Heart right ventricle (tissue), 16 donors: Measurements from ENCODE around the gene FOXL2. TPM values are rescaled to one million over a fixed set of nuclear protein-coding genes. Genes with fewer than 3 reads are reported as not detected.

Source experiments
- ATAC-seq, 8 donors: fragments of 200-7000 bp; cut with Tn5 transposase; one replicate each; pipeline ENCODE4 v1.9.1; 2020; ENCODE audit warnings: mild to moderate bottlenecking in 8 of 8, moderate library complexity in 8 of 8, moderate number of reproducible peaks in 1 of 8
- DNase-seq, 2 donors: peaks; one replicate each; pipeline ENCODE4 v3.0.0-alpha.2; 2020
- H3K27ac ChIP-seq, 10 donors: fragments of 200-600 bp; sonication (generic) in 2 of 10; one replicate each; pipeline versions ENCODE4 v1.5.0 to v1.8.0; 2020 to 2022; ENCODE audit warnings: mild to moderate bottlenecking in 3 of 10
- H3K27me3 ChIP-seq, 7 donors: fragments of 200-600 bp; one replicate each; pipeline ENCODE4 v1.8.0; 2021 to 2022; ENCODE audit warnings: mild to moderate bottlenecking in 2 of 7
- H3K36me3 ChIP-seq, 9 donors: fragments of 200-600 bp; sonication (generic) in 1 of 9; one replicate each; pipeline versions ENCODE4 v1.5.0 to v1.8.0; 2020 to 2022; ENCODE audit warnings: mild to moderate bottlenecking in 2 of 9
- H3K4me1 ChIP-seq, 9 donors: fragments of 200-600 bp; sonication (generic) in 1 of 9; one replicate each; pipeline versions ENCODE4 v1.5.0 to v1.8.0; 2020 to 2022; ENCODE audit warnings: mild to moderate bottlenecking in 4 of 9
- H3K4me3 ChIP-seq, 10 donors: fragments of 200-600 bp; sonication (generic) in 2 of 10; one replicate each; pipeline versions ENCODE4 v1.5.0 to v1.8.0; 2020 to 2022; ENCODE audit warnings: mild to moderate bottlenecking in 7 of 10, moderate library complexity in 2 of 10
- H3K9me3 ChIP-seq, 11 donors: fragments of 200-600 bp in 10 of 11; sonication (generic) in 2 of 11; one replicate each; pipeline versions ENCODE4 v1.5.0 to v1.8.0; 2013 to 2022; ENCODE audit warnings: mild to moderate bottlenecking in 2 of 11, control low read depth in 1 of 11, moderate library complexity in 1 of 11
- WGBS, 2 donors: extraction: QIAGEN DNeasy Blood & Tissue Kit; methylation state at CpG; one replicate each; pipeline ENCODE4 v1.1.7; 2013; ENCODE audit warnings: inconsistent platforms in 1 of 2; 5-methylcytosine and 5-hydroxymethylcytosine counted together
- intact Hi-C, 10 donors: fragments of 100-400 bp; cut with DNase I; formaldehyde crosslinking; loops; one replicate each; pipeline versions ENCODE4 v1.11.1 to v1.14.2; 2022
- polyA plus RNA-seq, 2 donors: library from polyadenylated mRNA; stranded (reverse); fragments of 200-250 nt; gene quantifications; one replicate each; pipeline ENCODE4 v1.2.3, GENCODE V29; 2013
- total RNA-seq, 10 donors: library from RNA; stranded (reverse); fragmentation: NEBNext Ultra II Directional in 3 of 10; extraction: Animal tissue kit (Norgen Biotek cat#: 25700) in 3 of 10; gene quantifications; one replicate each; pipeline versions ENCODE4 v1.2.1 to v1.2.4, GENCODE V29; 2021 to 2023
- TF ChIP-seq, protein P1 (sequence below), 9 donors: fragments of 200-600 bp; sonication (generic) in 2 of 9; IDR thresholded peaks; one replicate each; pipeline versions ENCODE4 v1.5.0 to v1.8.0; 2021 to 2022; ENCODE audit warnings: antibody characterized with exemption in 9 of 9, mild to moderate bottlenecking in 5 of 9, moderate library complexity in 1 of 9
- donor health status: Arrhythmogenic right ventricular cardiomyopathy.
- donor health status: ischemic (EF 13 %, LVEDD 7.1; RV severe dilation, severe dysfunction).
- donor health status: healthy with polysubstance abuse.
- donor health status: DM: no; HTN: yes; CAD: no.
- donor health status: DM: no; HTN: no; CAD: no.
- donor health status: ischemic (EF 25% LVEDD 6.9; RV normal size, moderate dysfunction).
- donor health status: ischemic (EF 25% LVEDD 5.7; RV mildly dilated, moderate dysfunction).
- donor health status: healthy.
- donor health status: DM: yes; HTN: yes; CAD: no.
- donor health status: Ischemic cardiomyopathy.
- donor health status: ischemic (EF 35%, LVEDD 5.7; RV mildly dilated, moderate dysfunction).
- donor health status: nonischemic (EF 11% LVEDD 7.7; RV severe dilation, severe dysfunction).
- donor health status: DM: yes; HTN: yes; CAD: no.
- donor health status: PGD.
- donor health status: ischemic (EF 29% LVEDD 5.4; RV normal size, mild dysfunction).
- donor health status: nonischemic (EF 23%, LVEDD 6.1; RV moderate dilation, normal function).

The FOXL2 gene
- total and polyA plus RNA-seq, 12 donors, result 0.12 TPM; not detected in 11

DNA sequence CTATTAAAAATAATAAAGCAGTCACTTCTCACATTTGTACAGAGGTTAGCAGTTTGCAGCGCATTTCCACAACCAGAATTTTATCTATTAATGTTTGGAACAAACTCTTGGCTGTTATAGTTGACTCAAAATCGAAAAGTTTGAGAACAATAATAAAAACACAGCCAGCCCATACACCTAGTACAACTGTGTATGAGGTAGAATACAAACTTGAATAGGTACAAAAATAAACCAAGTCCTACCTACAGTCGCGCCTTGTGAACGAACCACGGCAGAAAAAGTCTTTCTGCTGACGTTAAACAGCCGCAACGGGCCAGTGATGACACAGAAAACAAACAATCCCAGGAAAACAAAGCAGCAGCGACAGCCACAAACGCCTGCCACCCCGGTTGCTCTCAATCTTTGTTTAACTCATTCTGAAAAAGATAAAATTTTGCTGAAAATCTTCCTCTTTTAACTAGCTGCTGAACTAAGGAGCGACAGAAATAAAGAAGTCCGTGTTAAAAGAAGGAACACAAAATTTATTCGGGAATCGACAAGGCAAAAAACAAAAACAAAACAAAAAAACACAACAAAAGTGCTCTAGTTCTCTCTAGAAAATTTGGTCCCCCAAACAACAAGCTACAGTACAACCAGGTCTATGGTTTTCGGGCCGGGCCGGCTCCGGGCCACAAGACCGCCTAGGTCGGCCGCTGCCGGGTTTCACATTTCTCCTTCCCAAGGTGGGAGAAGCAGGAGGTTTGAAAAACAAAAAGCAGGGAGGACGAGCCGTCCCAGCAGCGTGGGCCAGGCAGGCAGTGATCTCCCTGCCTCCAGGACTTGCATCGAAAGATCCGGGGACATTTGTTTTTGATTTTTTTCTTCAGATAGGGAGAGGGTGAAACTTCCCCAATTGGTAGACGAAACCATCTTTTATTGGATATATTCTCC lies 2.9 kb downstream of the FOXL2 start:
- Histone ChIP-seq H3K27me3 (peaks cover 85 to 100% (median 99%) of the 10 kb centered on the region in 7 donors), H3K36me3 (no peaks in the 10 kb centered on the region), H3K9me3 (no peaks in the 10 kb centered on the region), H3K4me3 (peak overlapping the region in 1 of 10 donors; percentile 23), H3K27ac (no peak overlapping the region), H3K4me1 (peaks cover 20 to 49% (median 41%) of the 10 kb centered on the region in 9 donors)
- WGBS, 2 donors, result 10 to 16% methylated on average over 30 of the region's 30 CpGs
- intact Hi-C loops, result loop anchor here in 1 of 10 donors (5.0 kb wide), 1 partner anchor 383 kb away; no protein-coding TSS in a partner anchor
- DNase-seq (no peak), ATAC-seq (no peak)
- TF ChIP-seq, protein P1, sequence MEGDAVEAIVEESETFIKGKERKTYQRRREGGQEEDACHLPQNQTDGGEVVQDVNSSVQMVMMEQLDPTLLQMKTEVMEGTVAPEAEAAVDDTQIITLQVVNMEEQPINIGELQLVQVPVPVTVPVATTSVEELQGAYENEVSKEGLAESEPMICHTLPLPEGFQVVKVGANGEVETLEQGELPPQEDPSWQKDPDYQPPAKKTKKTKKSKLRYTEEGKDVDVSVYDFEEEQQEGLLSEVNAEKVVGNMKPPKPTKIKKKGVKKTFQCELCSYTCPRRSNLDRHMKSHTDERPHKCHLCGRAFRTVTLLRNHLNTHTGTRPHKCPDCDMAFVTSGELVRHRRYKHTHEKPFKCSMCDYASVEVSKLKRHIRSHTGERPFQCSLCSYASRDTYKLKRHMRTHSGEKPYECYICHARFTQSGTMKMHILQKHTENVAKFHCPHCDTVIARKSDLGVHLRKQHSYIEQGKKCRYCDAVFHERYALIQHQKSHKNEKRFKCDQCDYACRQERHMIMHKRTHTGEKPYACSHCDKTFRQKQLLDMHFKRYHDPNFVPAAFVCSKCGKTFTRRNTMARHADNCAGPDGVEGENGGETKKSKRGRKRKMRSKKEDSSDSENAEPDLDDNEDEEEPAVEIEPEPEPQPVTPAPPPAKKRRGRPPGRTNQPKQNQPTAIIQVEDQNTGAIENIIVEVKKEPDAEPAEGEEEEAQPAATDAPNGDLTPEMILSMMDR (IDR thresholded peaks at IDR 0.05), result no peak

DNA sequence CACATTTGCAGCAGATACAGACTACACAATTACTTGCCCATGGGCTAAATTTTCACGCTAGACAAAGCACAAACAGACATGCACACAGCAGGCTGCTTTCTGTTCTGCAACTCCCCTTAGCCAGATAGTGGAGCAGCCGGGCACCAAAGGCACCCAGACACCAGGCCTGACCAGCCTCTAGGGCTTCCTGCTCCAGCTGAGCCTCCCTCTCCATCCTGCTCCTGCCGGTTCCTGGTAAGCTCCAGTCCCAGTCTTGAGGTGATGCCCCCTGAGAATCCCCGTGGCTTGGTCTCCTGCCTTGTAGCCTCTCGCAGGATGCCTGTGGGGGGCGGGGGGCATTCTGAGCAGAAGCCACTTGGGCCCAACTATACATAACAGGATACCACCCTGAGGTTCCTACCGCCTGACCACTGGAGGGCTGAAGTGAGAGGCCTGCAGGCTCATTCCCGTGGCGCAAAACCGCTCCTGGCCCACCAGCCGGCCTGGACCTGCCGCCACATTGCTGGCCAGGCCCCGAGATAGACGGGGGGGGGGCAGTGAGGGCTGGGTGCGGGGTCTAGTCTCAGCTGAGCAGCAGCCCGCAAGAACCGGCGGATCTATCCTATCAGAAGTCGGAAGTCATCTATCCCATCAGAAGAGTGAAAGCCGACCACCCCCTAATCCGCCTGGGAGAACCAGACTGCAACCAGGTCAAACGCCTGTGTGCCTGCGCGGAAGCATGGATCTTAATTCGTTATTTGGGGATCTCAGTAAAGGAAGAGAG lies 3.9 kb downstream of the FOXL2 start:
- DNase-seq, result no peak
- ATAC-seq, result no peak
- Histone ChIP-seq H3K4me3 (no peak overlapping the region), H3K4me1 (peaks cover 23 to 59% (median 50%) of the 10 kb centered on the region in 9 donors), H3K9me3 (no peaks in the 10 kb centered on the region), H3K36me3 (no peaks in the 10 kb centered on the region), H3K27me3 (peaks cover 84 to 100% (median 99%) of the 10 kb centered on the region in 7 donors), H3K27ac (no peak overlapping the region)
- intact Hi-C loops, result loop anchor here in 1 of 10 donors (5.0 kb wide), 1 partner anchor 384 kb away; no protein-coding TSS in a partner anchor
- TF ChIP-seq, protein P1 (IDR thresholded peaks at IDR 0.05), result no peak
- 14 to 22% methylated on average over 25 of the region's 25 CpGs for WGBS, 2 donors

DNA sequence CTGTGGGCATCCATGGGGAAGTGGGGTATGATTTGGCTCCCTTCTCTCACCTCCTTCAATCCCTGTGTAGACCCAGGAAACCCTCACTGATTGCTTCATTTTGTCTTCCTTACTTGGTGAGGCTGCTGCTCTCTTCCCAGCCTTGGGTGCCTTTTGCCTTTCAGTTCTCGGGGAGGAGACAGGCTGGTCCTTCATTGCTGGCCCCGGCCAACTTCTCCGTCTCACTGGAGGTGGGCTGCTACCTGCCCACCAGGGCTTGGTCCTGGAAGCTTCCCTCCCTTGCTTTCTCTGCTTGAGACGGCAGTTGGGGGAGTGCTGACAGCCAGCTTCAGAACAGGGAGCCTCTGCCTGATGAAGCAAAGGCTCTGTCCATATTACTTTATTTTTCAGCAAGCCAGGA lies 4.7 kb downstream of the FOXL2 start:
- Histone ChIP-seq H3K9me3 (no peaks in the 10 kb centered on the region), H3K4me3 (no peak overlapping the region), H3K36me3 (no peaks in the 10 kb centered on the region), H3K4me1 (peaks cover 23 to 63% (median 56%) of the 10 kb centered on the region in 9 donors), H3K27ac (no peak overlapping the region), H3K27me3 (peaks cover 86 to 100% (median 99%) of the 10 kb centered on the region in 7 donors)
- ATAC-seq (no peak), DNase-seq (no peak)
- WGBS, 2 donors, result 73 to 82% methylated on average over 4 of the region's 4 CpGs
- TF ChIP-seq, protein P1 (IDR thresholded peaks at IDR 0.05), result no peak
- intact Hi-C loops, result loop anchor here in 1 of 10 donors (5.0 kb wide), 1 partner anchor 385 kb away; no protein-coding TSS in a partner anchor
